ENCODE data around the gene ERCC6L. TPM values are rescaled to one million over a fixed set of nuclear protein-coding genes. Genes with fewer than 3 reads are reported as not detected.
A peak's percentile ranks its signal among the peaks of the same experiment; 100 is the strongest.

ERCC6L gene, protein sequence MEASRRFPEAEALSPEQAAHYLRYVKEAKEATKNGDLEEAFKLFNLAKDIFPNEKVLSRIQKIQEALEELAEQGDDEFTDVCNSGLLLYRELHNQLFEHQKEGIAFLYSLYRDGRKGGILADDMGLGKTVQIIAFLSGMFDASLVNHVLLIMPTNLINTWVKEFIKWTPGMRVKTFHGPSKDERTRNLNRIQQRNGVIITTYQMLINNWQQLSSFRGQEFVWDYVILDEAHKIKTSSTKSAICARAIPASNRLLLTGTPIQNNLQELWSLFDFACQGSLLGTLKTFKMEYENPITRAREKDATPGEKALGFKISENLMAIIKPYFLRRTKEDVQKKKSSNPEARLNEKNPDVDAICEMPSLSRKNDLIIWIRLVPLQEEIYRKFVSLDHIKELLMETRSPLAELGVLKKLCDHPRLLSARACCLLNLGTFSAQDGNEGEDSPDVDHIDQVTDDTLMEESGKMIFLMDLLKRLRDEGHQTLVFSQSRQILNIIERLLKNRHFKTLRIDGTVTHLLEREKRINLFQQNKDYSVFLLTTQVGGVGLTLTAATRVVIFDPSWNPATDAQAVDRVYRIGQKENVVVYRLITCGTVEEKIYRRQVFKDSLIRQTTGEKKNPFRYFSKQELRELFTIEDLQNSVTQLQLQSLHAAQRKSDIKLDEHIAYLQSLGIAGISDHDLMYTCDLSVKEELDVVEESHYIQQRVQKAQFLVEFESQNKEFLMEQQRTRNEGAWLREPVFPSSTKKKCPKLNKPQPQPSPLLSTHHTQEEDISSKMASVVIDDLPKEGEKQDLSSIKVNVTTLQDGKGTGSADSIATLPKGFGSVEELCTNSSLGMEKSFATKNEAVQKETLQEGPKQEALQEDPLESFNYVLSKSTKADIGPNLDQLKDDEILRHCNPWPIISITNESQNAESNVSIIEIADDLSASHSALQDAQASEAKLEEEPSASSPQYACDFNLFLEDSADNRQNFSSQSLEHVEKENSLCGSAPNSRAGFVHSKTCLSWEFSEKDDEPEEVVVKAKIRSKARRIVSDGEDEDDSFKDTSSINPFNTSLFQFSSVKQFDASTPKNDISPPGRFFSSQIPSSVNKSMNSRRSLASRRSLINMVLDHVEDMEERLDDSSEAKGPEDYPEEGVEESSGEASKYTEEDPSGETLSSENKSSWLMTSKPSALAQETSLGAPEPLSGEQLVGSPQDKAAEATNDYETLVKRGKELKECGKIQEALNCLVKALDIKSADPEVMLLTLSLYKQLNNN
- 3.8 and 4.3 TPM in 2 replicates for total RNA-seq (2013; cell fraction: nucleolus; rRNA removed)
- 6.5 and 6.6 TPM in 2 replicates for total RNA-seq (2014; rRNA removed)
- 11.1 and 12.3 TPM in 2 replicates for total RNA-seq (2014; rRNA removed; fragmentation: Illumina TruSeq; extraction: Trizol)
- 8.0 and 8.8 TPM in 2 replicates for total RNA-seq (2021)
- polyA plus RNA-seq (2011; ENCODE audit: low read depth), result 1.9 TPM
- 6.6 and 10.6 TPM in 2 replicates for polyA plus RNA-seq (2011; rRNA removed)
- polyA plus RNA-seq (2011; cell fraction: cytosol; rRNA removed), result 2.1 and 2.4 TPM in 2 replicates
- polyA plus RNA-seq (2011; cell fraction: nucleus; rRNA removed), result 3.3 and 4.1 TPM in 2 replicates
- 2.8 and 3.9 TPM in 2 replicates for polyA plus RNA-seq (2012)
- polyA plus RNA-seq (2014; fragmentation: Illumina TruSeq; extraction: Trizol), result 10.4 and 12.3 TPM in 2 replicates
- polyA plus RNA-seq (2014; fragmentation: Nextera tagmentation; extraction: Ambion mirVana), result 1 to 10 TPM; 4.7 to 5.6 TPM
- polyA plus RNA-seq (2014; rRNA removed), result 4.6 and 5.6 TPM in 2 replicates
- polyA plus RNA-seq (2016; fragmentation: Nextera tagmentation; extraction: Ambion mirVana), result 10 to 100 TPM; 11.0 to 13.1 TPM
- polyA minus RNA-seq (2011; rRNA and poly(A)+ RNA removed), result 6.0 and 9.0 TPM in 2 replicates
- polyA minus RNA-seq (2011; cell fraction: cytosol; rRNA and poly(A)+ RNA removed), result 2.8 and 4.8 TPM in 2 replicates
- polyA minus RNA-seq (2011; cell fraction: nucleus; rRNA and poly(A)+ RNA removed), result 2.5 and 3.2 TPM in 2 replicates
- Bru-seq, nascent RNA, result percentile 50 among the genes with signal in this experiment
- BruChase-seq, experiment 1, labeled RNA remaining after a 6-hour chase, result percentile 50 among the genes with signal in this experiment
- percentile 59 among the genes with signal in this experiment for BruChase-seq, experiment 2, labeled RNA remaining after a 2-hour chase
- long read RNA-seq, experiment 1, full-length matches to known transcripts, result 4 of 5 reads
- long read RNA-seq, experiment 1, partial matches to known transcripts, result 0 of 5 reads
- long read RNA-seq, experiment 1, other reads (novel, unspliced or antisense), result 1 of 5 reads
- long read RNA-seq, experiment 2, full-length matches to known transcripts, result 41 of 49 reads
- long read RNA-seq, experiment 2, partial matches to known transcripts, result 2 of 49 reads
- long read RNA-seq, experiment 2, other reads (novel, unspliced or antisense), result 6 of 49 reads

GRCh38 chrX:72238721-72239475 is at the start of gene ERCC6L:
Gene ERCC6L, minus strand, starts transcription at chrX:72239027. Its CDS starts 116 bp downstream, at chrX:72238911.
- POLR2A ChIA-PET, result interaction anchor here (1.2 kb wide), 1 partner anchor 57 kb away, joined by 4 read pairs; the partner anchor contains the start of gene PIN4
- Histone ChIP-seq H3K79me2 (ENCODE audit: control insufficient read depth, insufficient read depth, low read length) (peaks cover 2% of the 10 kb centered on the region; the same call in 1 of the 2 replicates), H3K4me3 (peak within 1 kb of the TSS; percentile 84), H3K4me2 (ENCODE audit: control insufficient read depth, insufficient read depth) (peak within 1 kb of the TSS; percentile 68), H3K9ac (ENCODE audit: control insufficient read depth, insufficient read depth, low read length) (peak within 1 kb of the TSS; percentile 56), H3K9me3 (replicated peaks; ENCODE audit: control insufficient read depth, insufficient read depth, low read length) (no peaks in the 10 kb centered on the region), H3K36me3 (ENCODE audit: control insufficient read depth in 2 of 2, insufficient read depth in 2 of 2, low read length in 1 of 2) (no peaks in the 10 kb centered on the region), H3K27ac (ENCODE audit: control insufficient read depth, insufficient read depth) (no peak within 1 kb of the TSS), H3K27me3 (replicated peaks in 1 of 2; ENCODE audit: control insufficient read depth in 2 of 2, insufficient read depth in 2 of 2, low read length in 1 of 2) (no peaks in the 10 kb centered on the region), H4K20me1 (ENCODE audit: control insufficient read depth, insufficient read depth) (no peaks in the 10 kb centered on the region), H2AFZ (ENCODE audit: control insufficient read depth, low read depth, low read length) (peak within 1 kb of the TSS; percentile 78), H3K4me1 (ENCODE audit: control insufficient read depth, insufficient read depth, low read length) (no peaks in the 10 kb centered on the region)
- ATAC-seq, result peak; percentile 99
- WGBS (ENCODE audit: insufficient coverage, insufficient replicate concordance, low lambda C conversion rate, missing lambda C conversion rate), result 38% methylated on average over 59 of the region's 59 CpGs
- RAD21 ChIA-PET (ENCODE audit: unreplicated experiment), result interaction anchor here (1.0 to 1.6 kb wide), 3 partner anchors 36 to 58 kb away, joined by 3 read pairs; no protein-coding TSS in a partner anchor
- CTCF ChIA-PET, result interaction anchor here (1.6 kb wide), 1 partner anchor 38 kb away, joined by 13 read pairs; the partner anchor contains the start of gene RPS4X
- DNase-seq (ENCODE audit: low read depth, low spot score), result peak; percentile 51
- FAIRE-seq, result peak; percentile 75
- in situ Hi-C loops (cut with MboI) (loop anchor here (25.0 kb wide), 2 partner anchors 1023 to 1898 kb away; no protein-coding TSS in a partner anchor), intact Hi-C loops (cut with micrococcal nuclease; ENCODE audit: unreplicated experiment) (no loop called here)
- BruUV-seq (replicated peaks), result no TSS peak
- SMC1A ChIA-PET (ENCODE audit: uncharacterized antibody, unreplicated experiment), result interaction anchor here (1.0 kb wide), 1 partner anchor 9 kb away, joined by 3 read pairs; no protein-coding TSS in a partner anchor
- no peak for TF ChIP-seq ZBED1 (IDR thresholded peaks at IDR 0.05; ENCODE audit: borderline replicate concordance)
- TF ChIP-seq MYC (IDR thresholded peaks at IDR 0.05; ENCODE audit: insufficient read depth, insufficient read length, insufficient replicate concordance, low read length, severe bottlenecking), result no peak
- TF ChIP-seq NR2C2 (IDR thresholded peaks at IDR 0.05; ENCODE audit: borderline replicate concordance, control insufficient read depth, insufficient read length, low read depth), result no peak
- no peak for TF ChIP-seq TCF7 (IDR thresholded peaks at IDR 0.05; ENCODE audit: borderline replicate concordance)
- no peak for TF ChIP-seq NFYA (IDR thresholded peaks at IDR 0.05; ENCODE audit: borderline replicate concordance, low read depth, low read length)
- no peak for TF ChIP-seq RELA (IDR thresholded peaks at IDR 0.05; ENCODE audit: borderline replicate concordance, partially characterized antibody)
- TF ChIP-seq SIN3A (IDR thresholded peaks at IDR 0.05; ENCODE audit: low read depth, low read length), result peak; percentile 81; the same call in 1 of the 2 replicates
- no peak for TF ChIP-seq YBX1 (IDR thresholded peaks at IDR 0.05)
- TF ChIP-seq ZNF622 (IDR thresholded peaks at IDR 0.05), result no peak
- no peak for TF ChIP-seq RELB (IDR thresholded peaks at IDR 0.05; ENCODE audit: low read depth)
